ENCODE results near the gene CPSF4L. TPM values are rescaled to one million over a fixed set of nuclear protein-coding genes. Genes with fewer than 3 reads are reported as not detected.
A peak's percentile ranks its signal among the peaks of the same experiment; 100 is the strongest.

CPSF4L gene
- total RNA-seq, 2 experiments from 2014 or later = not detected

- Histone ChIP-seq H4K20me1 (ENCODE audit: insufficient read depth, low read length) (peaks cover 33% of the 10 kb centered on the region), H3K79me2 (ENCODE audit: insufficient read depth, low read depth, low read length) (peaks cover 82% of the 10 kb centered on the region), H3K9me3 (ENCODE audit: low read length) (no peaks in the 10 kb centered on the region), H3K9me2 (ENCODE audit: insufficient read depth, low read length) (no peaks in the 10 kb centered on the region), H3K36me3 (ENCODE audit: insufficient read depth, low read length) (peaks cover 25% of the 10 kb centered on the region), H3K4me2 (ENCODE audit: low read length) (peak overlapping the region; percentile 43; the same call in 1 of the 2 replicates), H3K27ac (ENCODE audit: low read depth, low read length, poor library complexity, severe bottlenecking) (no peak overlapping the region), H2AFZ (ENCODE audit: low read length) (no peak overlapping the region), H3K4me1 (ENCODE audit: insufficient read depth, low read length, poor library complexity, severe bottlenecking) (peaks cover 49% of the 10 kb centered on the region), H3K4me3 (ENCODE audit: low read depth, low read length, poor library complexity, severe bottlenecking) (no peak overlapping the region)
- DNase-seq (ENCODE audit: low spot score) = no peak
- TF ChIP-seq EZH2phosphoT487 (IDR thresholded peaks at IDR 0.05; ENCODE audit: borderline replicate concordance, low read depth, low read length) (no peak), CTCF (conservative IDR thresholded peaks at IDR 0.05; ENCODE audit: low read length) (no peak)
- intact Hi-C loops (cut with micrococcal nuclease; ENCODE audit: unreplicated experiment) = no loop called here
- CTCF ChIA-PET (ENCODE audit: unreplicated experiment) = no interaction called here
- POLR2A ChIA-PET = interaction anchor here (0.7 to 2.3 kb wide), 4 partner anchors 9 to 22 kb away, joined by 3 to 8 read pairs (median 6); no protein-coding TSS in a partner anchor
- BruUV-seq (replicated peaks) = TSS peak; percentile 21
Observed at GRCh38 chr17:73228748-73229236, 32.9 kb downstream of the CPSF4L start.

- TF ChIP-seq EZH2phosphoT487 (IDR thresholded peaks at IDR 0.05; ENCODE audit: borderline replicate concordance, low read depth, low read length) = no peak
- Histone ChIP-seq H3K9me3 (ENCODE audit: low read length) (no peaks in the 10 kb centered on the region), H2AFZ (ENCODE audit: low read length) (no peak overlapping the region), H3K27ac (ENCODE audit: low read depth, low read length, poor library complexity, severe bottlenecking) (no peak overlapping the region), H3K4me2 (ENCODE audit: low read length) (peak overlapping the region; percentile 43), H4K20me1 (ENCODE audit: insufficient read depth, low read length) (peaks cover 33% of the 10 kb centered on the region), H3K9me2 (ENCODE audit: insufficient read depth, low read length) (no peaks in the 10 kb centered on the region), H3K36me3 (ENCODE audit: insufficient read depth, low read length) (peaks cover 28% of the 10 kb centered on the region), H3K4me1 (ENCODE audit: insufficient read depth, low read length, poor library complexity, severe bottlenecking) (peaks cover 42% of the 10 kb centered on the region), H3K4me3 (ENCODE audit: low read depth, low read length, poor library complexity, severe bottlenecking) (no peak overlapping the region), H3K79me2 (ENCODE audit: insufficient read depth, low read depth, low read length) (peaks cover 73% of the 10 kb centered on the region)
- ChIA-PET POLR2A (interaction anchor here (0.7 to 2.3 kb wide), 6 partner anchors 9 to 21 kb away, joined by 3 to 8 read pairs (median 6); no protein-coding TSS in a partner anchor), CTCF (ENCODE audit: unreplicated experiment) (no interaction called here)
- no peak for DNase-seq (ENCODE audit: low spot score)
- no TSS peak for BruUV-seq (replicated peaks)
- intact Hi-C loops (cut with micrococcal nuclease; ENCODE audit: unreplicated experiment) = no loop called here
Observed at GRCh38 chr17:73227944-73228343, 33.7 kb downstream of the CPSF4L start.

- Histone ChIP-seq H3K79me2 (ENCODE audit: insufficient read depth, low read depth, low read length) (peaks cover 69% of the 10 kb centered on the region), H3K27ac (ENCODE audit: low read depth, low read length, poor library complexity, severe bottlenecking) (no peak overlapping the region), H3K36me3 (ENCODE audit: insufficient read depth, low read length) (peaks cover 32% of the 10 kb centered on the region), H4K20me1 (ENCODE audit: insufficient read depth, low read length) (peaks cover 33% of the 10 kb centered on the region), H3K9me3 (ENCODE audit: low read length) (no peaks in the 10 kb centered on the region), H2AFZ (ENCODE audit: low read length) (no peak overlapping the region), H3K4me3 (ENCODE audit: low read depth, low read length, poor library complexity, severe bottlenecking) (peak overlapping the region; percentile 3), H3K4me2 (ENCODE audit: low read length) (peak overlapping the region; percentile 43), H3K9me2 (ENCODE audit: insufficient read depth, low read length) (no peaks in the 10 kb centered on the region), H3K4me1 (ENCODE audit: insufficient read depth, low read length, poor library complexity, severe bottlenecking) (peaks cover 42% of the 10 kb centered on the region)
- no peak for DNase-seq (ENCODE audit: low spot score)
- intact Hi-C loops (cut with micrococcal nuclease; ENCODE audit: unreplicated experiment) = no loop called here
- TF ChIP-seq CTCF (conservative IDR thresholded peaks at IDR 0.05; ENCODE audit: low read length) (no peak), EZH2phosphoT487 (IDR thresholded peaks at IDR 0.05; ENCODE audit: borderline replicate concordance, low read depth, low read length) (no peak)
- ChIA-PET CTCF (ENCODE audit: unreplicated experiment) (no interaction called here), POLR2A (interaction anchor here (0.6 to 2.3 kb wide), 7 partner anchors 8 to 582 kb away, joined by 3 to 8 read pairs (median 5); no protein-coding TSS in a partner anchor)
- BruUV-seq (replicated peaks) = no TSS peak
Observed at GRCh38 chr17:73227379-73227778, 34.3 kb downstream of the CPSF4L start.

All from OCI-LY7 (cell line).